RPMI8226 (cell line): ENCODE measurements around the gene SPOCK1.

ENCODE experiments used
- DNase-seq: peaks from one replicate; pipeline ENCODE4 v3.0.0-alpha.2; 2015

SPOCK1 gene

GRCh38 chr5:137491121-137491520 is 8.0 kb downstream of the SPOCK1 start:
- no peak for DNase-seq

- DNase-seq = no peak
These were observed 8.5 kb downstream of the SPOCK1 start for GRCh38 chr5:137490591-137490990.

GRCh38 chr5:137488974-137489373 is 10.2 kb downstream of the SPOCK1 start:
- DNase-seq = no peak

- DNase-seq = no peak
These were observed 10.6 kb downstream of the SPOCK1 start for GRCh38 chr5:137488516-137488915.

GRCh38 chr5:137487600-137487999 is 11.5 kb downstream of the SPOCK1 start:
- DNase-seq = no peak

GRCh38 chr5:137486707-137487106 is 12.4 kb downstream of the SPOCK1 start:
- DNase-seq = no peak

GRCh38 chr5:137481596-137481995 is 17.5 kb downstream of the SPOCK1 start:
- DNase-seq = peak; percentile 11

GRCh38 chr5:137478043-137478442 is 21.1 kb downstream of the SPOCK1 start:
- DNase-seq = no peak

GRCh38 chr5:137470921-137471220 is 28.3 kb downstream of the SPOCK1 start:
- DNase-seq = no peak

- DNase-seq = no peak
These were observed 28.8 kb downstream of the SPOCK1 start for GRCh38 chr5:137470111-137470920.

GRCh38 chr5:137466889-137467288 is 32.2 kb downstream of the SPOCK1 start:
- no peak for DNase-seq

- no peak for DNase-seq
These were observed 33.2 kb downstream of the SPOCK1 start for GRCh38 chr5:137465930-137466329.

- DNase-seq = no peak
These were observed 36.2 kb downstream of the SPOCK1 start for GRCh38 chr5:137462816-137463520.

GRCh38 chr5:137462265-137462590 is 36.9 kb downstream of the SPOCK1 start:
- DNase-seq = no peak

GRCh38 chr5:137461391-137462264 is 37.5 kb downstream of the SPOCK1 start:
- DNase-seq = peak; percentile 5

- DNase-seq = no peak
These were observed 44.5 kb downstream of the SPOCK1 start for GRCh38 chr5:137454671-137455070.

- DNase-seq = peak; percentile 65
These were observed 45.5 kb downstream of the SPOCK1 start for GRCh38 chr5:137453483-137454080.

- DNase-seq = no peak
These were observed 48.4 kb downstream of the SPOCK1 start for GRCh38 chr5:137450759-137451158.

- no peak for DNase-seq
These were observed 50.3 kb downstream of the SPOCK1 start for GRCh38 chr5:137448868-137449267.

- no peak for DNase-seq
These were observed 52.5 kb downstream of the SPOCK1 start for GRCh38 chr5:137446615-137447014.

GRCh38 chr5:137446151-137446550 is 53.0 kb downstream of the SPOCK1 start:
- no peak for DNase-seq

GRCh38 chr5:137442660-137443059 is 56.5 kb downstream of the SPOCK1 start:
- no peak for DNase-seq

GRCh38 chr5:137441476-137441875 is 57.6 kb downstream of the SPOCK1 start:
- DNase-seq = no peak
